Trophoblast cell (in vitro differentiated cells and primary cell): ENCODE data around the gene RRBP1.

ENCODE experiments used
- DNase-seq, 2 donors: peaks; one replicate each; pipeline ENCODE4 v3.0.0-alpha.2; 2016
- H2AFZ ChIP-seq: 2 replicates; pipeline ENCODE4 v1.6.1; 2013; ENCODE audit warnings: low read length, moderate library complexity, mild to moderate bottlenecking; ENCODE audit not compliant: insufficient read depth, poor library complexity
- H2AK5ac ChIP-seq: 2 replicates; pipeline ENCODE4 v1.6.1; 2013; ENCODE audit warnings: mild to moderate bottlenecking, low read length
- H2BK120ac ChIP-seq: 2 replicates; pipeline ENCODE4 v1.6.1; 2013; ENCODE audit warnings: low read length, mild to moderate bottlenecking, moderate library complexity; ENCODE audit not compliant: insufficient read depth, poor library complexity
- H2BK12ac ChIP-seq: 2 replicates; pipeline ENCODE4 v1.6.1; 2013; ENCODE audit warnings: mild to moderate bottlenecking, low read length, moderate library complexity
- H2BK5ac ChIP-seq: 2 replicates; pipeline ENCODE4 v1.6.1; 2013; ENCODE audit warnings: low read length, low read depth, moderate library complexity, mild to moderate bottlenecking; ENCODE audit not compliant: poor library complexity
- H3K14ac ChIP-seq: 2 replicates; pipeline ENCODE4 v1.6.1; 2013; ENCODE audit warnings: mild to moderate bottlenecking, low read length
- H3K18ac ChIP-seq: 2 replicates; pipeline ENCODE4 v1.6.1; 2013; ENCODE audit warnings: mild to moderate bottlenecking, low read length
- H3K23ac ChIP-seq: 2 replicates; pipeline ENCODE4 v1.6.1; 2013; ENCODE audit warnings: low read length
- H3K27ac ChIP-seq: 2 replicates; pipeline ENCODE4 v1.5.1; 2013; ENCODE audit warnings: low read depth, mild to moderate bottlenecking, inconsistent platforms, low read length, moderate library complexity
- H3K27me3 ChIP-seq: 2 replicates; pipeline ENCODE4 v1.6.1; 2013; ENCODE audit warnings: inconsistent platforms, mild to moderate bottlenecking, low read length, moderate library complexity; ENCODE audit not compliant: insufficient read depth
- H3K36me3 ChIP-seq, 2 experiments: 1 replicate in 1 of 2; 2 replicates in 1 of 2; pipeline ENCODE4 v1.6.1; 2013; ENCODE audit warnings: low read length in 2 of 2, mild to moderate bottlenecking in 2 of 2, moderate library complexity in 1 of 2; ENCODE audit not compliant: insufficient read depth in 2 of 2, control insufficient read depth in 1 of 2
- H3K4ac ChIP-seq: 2 replicates; pipeline ENCODE4 v1.6.1; 2013; ENCODE audit warnings: low read depth, mild to moderate bottlenecking, low read length, moderate library complexity
- H3K4me1 ChIP-seq, 2 experiments: 1 replicate in 1 of 2; 2 replicates in 1 of 2; pipeline ENCODE4 v1.6.1; 2013; ENCODE audit warnings: low read length in 2 of 2, mild to moderate bottlenecking in 2 of 2, moderate library complexity in 1 of 2; ENCODE audit not compliant: insufficient read depth in 2 of 2, control insufficient read depth in 1 of 2
- H3K4me2 ChIP-seq: 2 replicates; pipeline ENCODE4 v1.6.1; 2013; ENCODE audit warnings: inconsistent platforms, mild to moderate bottlenecking, low read length, moderate library complexity
- H3K4me3 ChIP-seq: 2 replicates; pipeline ENCODE4 v1.5.1; 2013; ENCODE audit warnings: mild to moderate bottlenecking, low read depth, low read length, inconsistent platforms
- H3K79me1 ChIP-seq: one replicate; pipeline ENCODE4 v1.6.1; 2013; ENCODE audit warnings: low read length
- H3K79me2 ChIP-seq: 2 replicates; pipeline ENCODE4 v1.6.1; 2013; ENCODE audit warnings: low read length, mild to moderate bottlenecking; ENCODE audit not compliant: control insufficient read depth, insufficient read depth, poor library complexity
- H3K9ac ChIP-seq: 2 replicates; pipeline ENCODE4 v1.6.1; 2013; ENCODE audit warnings: mild to moderate bottlenecking, low read length
- H3K9me3 ChIP-seq: 2 replicates; pipeline ENCODE4 v1.6.1; 2013; ENCODE audit warnings: low read depth, mild to moderate bottlenecking, control low read depth, inconsistent platforms, low read length; ENCODE audit not compliant: insufficient read depth
- H4K12ac ChIP-seq: 2 replicates; pipeline ENCODE4 v1.6.1; 2013; ENCODE audit warnings: low read depth, mild to moderate bottlenecking, low read length, moderate library complexity
- H4K8ac ChIP-seq: 2 replicates; pipeline ENCODE4 v1.6.1; 2013; ENCODE audit warnings: low read depth, mild to moderate bottlenecking, low read length, moderate library complexity
- H4K91ac ChIP-seq: one replicate; pipeline ENCODE4 v1.6.1; 2013; ENCODE audit warnings: low read depth, mild to moderate bottlenecking, low read length, moderate library complexity
- WGBS: extraction: QIAGEN DNeasy Blood & Tissue Kit; methylation state at CpG from one replicate; pipeline ENCODE4 v1.1.7; 2013; ENCODE audit warnings: missing lambda C conversion rate; ENCODE audit not compliant: insufficient read length, insufficient coverage; ENCODE audit errors: extremely low coverage; 5-methylcytosine and 5-hydroxymethylcytosine counted together

RRBP1 gene

DNA sequence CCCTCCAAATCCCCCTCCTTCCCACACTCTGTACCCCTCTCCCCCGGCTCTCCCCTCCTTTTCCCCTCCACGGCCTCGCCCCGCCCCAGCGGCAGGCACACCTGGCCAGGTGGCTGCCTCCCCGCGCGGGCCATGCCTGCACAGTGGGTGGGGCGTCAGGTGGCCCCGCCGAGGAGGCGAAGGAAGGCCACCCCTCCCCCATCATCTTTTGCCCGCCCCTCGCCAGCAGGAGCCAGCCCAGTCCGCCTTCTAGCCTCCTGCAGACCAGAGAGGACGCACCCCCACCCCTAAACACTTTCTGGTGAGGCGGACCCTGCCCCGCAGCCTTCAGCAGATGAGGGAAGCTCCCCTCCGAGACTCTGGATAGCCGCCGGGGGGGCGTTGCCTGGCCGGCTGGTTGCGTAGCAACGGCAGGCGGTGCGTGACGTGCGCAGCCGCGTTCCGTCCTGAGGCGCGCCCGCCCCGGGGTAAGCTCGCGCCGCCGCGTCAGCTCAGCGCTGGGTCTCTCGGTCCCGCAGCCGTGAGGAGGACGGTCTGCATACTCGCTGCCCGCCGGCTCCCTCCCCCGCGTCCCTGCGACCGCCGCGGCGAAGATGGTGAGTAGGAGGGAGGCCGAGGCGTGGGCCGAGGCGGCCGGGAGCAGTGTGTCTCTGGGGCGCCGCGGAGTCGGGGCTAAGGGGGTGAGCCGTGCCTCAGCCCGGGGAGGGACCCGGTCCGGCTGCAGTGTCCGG is 112.3 kb downstream of the RRBP1 start, which contains the start of gene DSTN:
Gene DSTN, plus strand, starts transcription at position 460 of the 731 bp plus-strand sequence. Its CDS starts 134 bp downstream, at position 594.
- peak within 1 kb of the TSS; percentile 99 for H4K8ac ChIP-seq
- peak within 1 kb of the TSS; percentile 100 for H2BK5ac ChIP-seq
- peak within 1 kb of the TSS; percentile 100 for H2BK120ac ChIP-seq
- H3K23ac ChIP-seq: no peak within 1 kb of the TSS
- H2AK5ac ChIP-seq: peak within 1 kb of the TSS; percentile 100
- peak within 1 kb of the TSS; percentile 100 for H4K91ac ChIP-seq
- peak within 1 kb of the TSS; percentile 83 for H4K12ac ChIP-seq
- H3K27me3 ChIP-seq: no peaks in the 10 kb centered on the region
- H3K4me2 ChIP-seq: peak within 1 kb of the TSS; percentile 80
- H3K14ac ChIP-seq: peak within 1 kb of the TSS; percentile 100
- H3K36me3 ChIP-seq: peaks cover 3 to 5% of the 10 kb centered on the region in 2 experiments
- peak within 1 kb of the TSS; percentile 99 for H2AFZ ChIP-seq
- H3K9ac ChIP-seq: peak within 1 kb of the TSS; percentile 96
- peaks cover 25% of the 10 kb centered on the region for H3K79me1 ChIP-seq
- no peaks in the 10 kb centered on the region for H3K9me3 ChIP-seq
- peak within 1 kb of the TSS; percentile 100 for H3K18ac ChIP-seq
- peak within 1 kb of the TSS; percentile 95 for H2BK12ac ChIP-seq
- H3K4me3 ChIP-seq: peak within 1 kb of the TSS; percentile 99
- peak within 1 kb of the TSS; percentile 100 for H3K27ac ChIP-seq
- DNase-seq: peak; percentile 98 to 99
- peaks cover 7 to 12% of the 10 kb centered on the region in 2 experiments for H3K4me1 ChIP-seq
- peaks cover 26% of the 10 kb centered on the region for H3K79me2 ChIP-seq
- no CpG with 5 or more reads among the region's 70 CpGs for WGBS
- H3K4ac ChIP-seq: peak within 1 kb of the TSS; percentile 100

DNA sequence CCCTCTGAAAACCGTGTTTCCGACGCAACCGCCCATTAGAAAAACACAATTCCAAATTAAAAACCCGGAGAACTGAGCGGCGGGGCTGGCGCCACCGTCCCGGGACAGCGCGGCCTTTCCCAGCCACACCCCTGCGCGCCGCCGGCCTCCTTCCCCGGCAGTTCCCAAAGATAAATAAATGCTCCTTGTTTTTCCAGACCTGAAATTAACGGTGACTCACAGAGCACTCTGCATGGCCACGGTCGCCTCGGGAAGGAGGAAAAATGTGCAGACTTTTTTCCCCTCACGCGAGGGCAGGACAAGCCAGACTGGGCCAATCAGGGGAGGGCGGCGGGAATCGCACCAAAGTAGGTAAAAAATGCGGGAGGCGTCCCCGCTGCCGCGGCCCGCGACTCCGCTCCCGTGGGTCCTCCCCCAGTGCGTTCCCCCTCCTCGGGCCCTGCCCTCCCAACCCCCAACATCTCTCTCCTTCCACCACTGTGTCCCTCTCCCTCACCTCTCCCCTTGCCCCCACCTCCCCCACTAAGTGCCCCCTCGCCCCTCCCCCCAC is 113.0 kb downstream of the RRBP1 start:
- Histone ChIP-seq H3K9ac (no peak overlapping the region), H3K27me3 (no peaks in the 10 kb centered on the region), H3K4me2 (peak overlapping the region; percentile 67), H2BK120ac (peak overlapping the region; percentile 82), H3K18ac (no peak overlapping the region), H3K14ac (no peak overlapping the region), H3K4ac (no peak overlapping the region), H2AFZ (no peak overlapping the region), H3K4me1 (peaks cover 8 to 11% of the 10 kb centered on the region in 2 experiments), H2BK5ac (peak overlapping the region; percentile 93), H3K36me3 (peaks cover 3 to 5% of the 10 kb centered on the region in 2 experiments), H4K12ac (peak overlapping the region; percentile 70), H3K27ac (peak overlapping the region; percentile 100), H4K8ac (peak overlapping the region; percentile 59), H3K9me3 (no peaks in the 10 kb centered on the region), H4K91ac (peak overlapping the region; percentile 100), H3K4me3 (no peak overlapping the region), H3K79me2 (peaks cover 22% of the 10 kb centered on the region), H2AK5ac (no peak overlapping the region), H3K79me1 (peaks cover 26% of the 10 kb centered on the region), H2BK12ac (no peak overlapping the region), H3K23ac (no peak overlapping the region)
- no CpG with 5 or more reads among the region's 38 CpGs for WGBS
- DNase-seq: peak; percentile 97 to 99

DNA sequence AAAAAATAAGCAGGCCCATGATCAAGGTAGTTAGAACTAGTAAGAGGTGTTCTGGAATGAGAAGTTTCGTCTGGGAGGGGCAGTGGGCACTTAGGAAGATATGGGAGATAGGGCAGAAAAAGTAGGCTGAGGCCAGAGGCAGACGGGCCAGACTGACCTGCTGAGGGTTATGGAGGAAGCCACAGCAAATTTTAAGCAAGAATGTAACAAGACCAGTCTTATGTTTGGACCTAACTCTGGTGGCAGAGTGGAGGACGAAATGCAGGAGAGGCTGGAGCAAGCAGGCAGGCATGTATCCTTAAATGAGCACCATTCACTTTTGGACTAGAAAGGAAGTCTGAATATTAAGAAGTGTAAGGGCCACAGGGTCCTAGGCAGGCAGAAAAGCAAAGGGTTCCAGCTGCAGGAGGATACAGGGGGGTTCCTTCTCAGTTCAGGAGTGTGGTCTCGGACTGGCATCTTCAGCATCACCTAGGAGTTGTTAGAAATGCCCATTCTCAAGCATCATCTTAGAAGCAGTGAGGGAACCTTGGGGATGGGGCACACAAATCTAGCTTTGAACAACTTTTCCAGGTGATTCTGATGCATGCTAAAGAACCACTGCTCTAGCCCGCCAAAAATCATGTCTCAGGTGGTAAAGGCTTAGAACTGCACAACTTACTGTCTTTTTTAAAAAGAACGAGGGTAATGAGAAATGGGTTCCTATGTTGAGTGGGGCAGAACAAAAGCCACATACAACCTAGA is 113.8 kb downstream of the RRBP1 start:
- DNase-seq: peak; percentile 85 to 93
- Histone ChIP-seq H2BK120ac (peak overlapping the region; percentile 97), H2BK5ac (peak overlapping the region; percentile 99), H3K4me1 (peaks cover 13 to 14% of the 10 kb centered on the region in 2 experiments), H2BK12ac (peak overlapping the region; percentile 92), H3K27ac (peak overlapping the region; percentile 100), H2AK5ac (peak overlapping the region; percentile 100), H4K91ac (peak overlapping the region; percentile 99), H4K12ac (peak overlapping the region; percentile 52), H3K4me2 (peak overlapping the region; percentile 67), H3K4ac (peak overlapping the region; percentile 97), H3K9ac (peak overlapping the region; percentile 50), H3K4me3 (no peak overlapping the region), H4K8ac (peak overlapping the region; percentile 93), H3K9me3 (no peaks in the 10 kb centered on the region), H3K79me1 (peaks cover 26% of the 10 kb centered on the region), H3K18ac (peak overlapping the region; percentile 97), H3K23ac (no peak overlapping the region), H3K36me3 (peaks cover 0 to 2% of the 10 kb centered on the region in 2 experiments), H2AFZ (peak overlapping the region; percentile 66), H3K14ac (peak overlapping the region; percentile 97), H3K79me2 (peaks cover 19% of the 10 kb centered on the region), H3K27me3 (no peaks in the 10 kb centered on the region)
- WGBS: no CpG with 5 or more reads among the region's 6 CpGs

DNA sequence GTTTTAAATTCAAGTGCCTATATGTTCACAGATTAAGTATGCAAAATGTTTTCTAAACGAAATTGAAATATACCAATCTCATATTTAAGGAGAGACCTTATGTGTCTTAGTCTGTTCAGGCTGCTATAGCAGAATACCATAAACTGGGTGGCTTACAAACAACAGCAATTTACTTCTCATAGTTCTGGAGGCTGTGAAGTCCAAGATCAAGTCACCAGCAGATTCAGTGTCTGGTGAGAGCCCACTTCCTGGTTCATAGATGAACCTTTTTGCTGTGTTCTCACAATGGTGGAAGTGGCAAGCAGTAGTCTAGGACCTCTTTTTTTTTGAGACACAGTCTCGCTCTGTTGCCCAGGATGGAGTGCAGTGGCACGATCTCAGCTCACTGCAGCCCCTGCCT is 115.7 kb downstream of the RRBP1 start:
- Histone ChIP-seq H3K18ac (no peak overlapping the region), H2BK120ac (no peak overlapping the region), H2AFZ (no peak overlapping the region), H3K4me3 (no peak overlapping the region), H3K27ac (no peak overlapping the region), H3K27me3 (no peaks in the 10 kb centered on the region), H2BK12ac (peak overlapping the region; percentile 65), H3K9me3 (no peaks in the 10 kb centered on the region), H3K14ac (no peak overlapping the region), H2BK5ac (no peak overlapping the region), H2AK5ac (no peak overlapping the region), H3K79me2 (peaks cover 17% of the 10 kb centered on the region), H3K36me3 (no peaks in the 10 kb centered on the region), H4K12ac (no peak overlapping the region), H4K8ac (no peak overlapping the region), H3K4me1 (peaks cover 15 to 17% of the 10 kb centered on the region in 2 experiments), H3K79me1 (peaks cover 33% of the 10 kb centered on the region), H4K91ac (no peak overlapping the region), H3K4ac (no peak overlapping the region), H3K23ac (no peak overlapping the region), H3K4me2 (no peak overlapping the region), H3K9ac (no peak overlapping the region)
- WGBS: no CpG with 5 or more reads among the region's 3 CpGs
- DNase-seq: no peak
